GM12874 (cell line): ENCODE data around the gene SLC6A13.

Experiments
- CTCF ChIP-seq: IDR thresholded peaks from 2 replicates; pipeline ENCODE4 v1.5.1; 2011; ENCODE audit warnings: low read depth, mild to moderate bottlenecking, control low read depth, low read length, moderate library complexity; ENCODE audit not compliant: insufficient read depth

SLC6A13 gene

GRCh38 chr12:177980-178828 is 84.4 kb downstream of the SLC6A13 start:
- TF ChIP-seq CTCF: no peak

DNA sequence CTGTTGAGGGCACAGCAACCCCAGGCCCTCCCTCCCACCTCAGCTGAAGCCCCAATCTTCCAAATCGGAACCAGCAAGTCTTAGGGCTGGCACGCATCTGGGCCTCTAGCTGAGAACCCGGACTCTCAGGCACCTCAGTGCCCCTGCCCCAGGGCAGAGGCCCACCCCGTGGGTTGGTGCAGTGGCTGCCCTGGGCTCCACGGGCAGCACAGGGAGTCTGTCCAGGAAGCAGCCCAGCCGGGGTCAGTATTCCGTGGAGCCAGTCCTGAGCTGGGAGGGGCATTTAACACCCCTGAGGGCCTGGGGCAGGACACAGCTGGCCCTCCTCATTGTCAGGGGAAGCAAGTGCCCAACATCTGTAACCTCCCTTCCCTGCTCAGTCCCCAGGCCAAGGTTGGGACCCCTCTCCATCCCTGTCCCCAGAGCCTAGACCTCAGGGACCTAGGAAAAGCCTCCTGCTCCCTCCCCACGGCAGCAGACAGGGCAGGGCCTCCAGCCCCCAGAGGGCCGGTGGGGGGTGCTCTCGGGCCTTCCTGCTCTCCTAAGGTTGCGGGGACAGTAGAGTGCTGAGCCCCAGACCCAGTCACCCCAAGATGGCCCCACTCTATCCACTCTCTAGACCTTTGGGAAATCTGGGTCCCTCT is 85.2 kb downstream of the SLC6A13 start:
- no peak for TF ChIP-seq CTCF

- no peak for TF ChIP-seq CTCF
Measured at GRCh38 chr12:176321-177181, 86.1 kb downstream of the SLC6A13 start.

- no peak for TF ChIP-seq CTCF
Measured at GRCh38 chr12:175759-176158, 86.9 kb downstream of the SLC6A13 start.

GRCh38 chr12:175250-175649 is 87.4 kb downstream of the SLC6A13 start:
- no peak for TF ChIP-seq CTCF

GRCh38 chr12:174596-174995 is 88.0 kb downstream of the SLC6A13 start:
- no peak for TF ChIP-seq CTCF

- no peak for TF ChIP-seq CTCF
Measured at GRCh38 chr12:174124-174523, 88.5 kb downstream of the SLC6A13 start.
